Left hindlimb (tissue), 1 donor: ENCODE data around the gene SREBF1.
A peak's percentile ranks its signal among the peaks of the same experiment; 100 is the strongest.

Source experiments
- DNase-seq: peaks from one replicate; pipeline ENCODE4 v3.0.0-alpha.2; 2018

SREBF1 gene

GRCh38 chr17:17772231-17772630 is 64.6 kb downstream of the SREBF1 start:
- no peak for DNase-seq

- no peak for DNase-seq
Measured at GRCh38 chr17:17771498-17772201, 65.1 kb downstream of the SREBF1 start.

GRCh38 chr17:17770632-17771044 is 66.1 kb downstream of the SREBF1 start:
- DNase-seq = no peak

GRCh38 chr17:17769869-17770631 is 66.7 kb downstream of the SREBF1 start:
- DNase-seq = no peak

GRCh38 chr17:17768424-17769088 is 68.2 kb downstream of the SREBF1 start:
- no peak for DNase-seq

- DNase-seq = no peak
Measured at GRCh38 chr17:17767887-17768418, 68.8 kb downstream of the SREBF1 start.

- no peak for DNase-seq
Measured at GRCh38 chr17:17767154-17767869, 69.5 kb downstream of the SREBF1 start.

- no peak for DNase-seq
Measured at GRCh38 chr17:17766744-17767120, 70.1 kb downstream of the SREBF1 start.

- DNase-seq = peak; percentile 71
Measured at GRCh38 chr17:17766077-17766743, 70.6 kb downstream of the SREBF1 start.

- DNase-seq = no peak
Measured at GRCh38 chr17:17765359-17766076, 71.3 kb downstream of the SREBF1 start.

GRCh38 chr17:17763734-17764133 is 73.1 kb downstream of the SREBF1 start:
- no peak for DNase-seq

GRCh38 chr17:17763136-17763535 is 73.7 kb downstream of the SREBF1 start:
- DNase-seq = no peak

- no peak for DNase-seq
Measured at GRCh38 chr17:17762744-17763105, 74.1 kb downstream of the SREBF1 start.
